K562 (cell line): Measurements from ENCODE around the gene CHMP3. TPM values are rescaled to one million over a fixed set of nuclear protein-coding genes. Genes with fewer than 3 reads are reported as not detected.

Source experiments
- GABPB2 ChIP-seq: fragments of 250-450 bp; sonication (Bioruptor Pico); conservative IDR thresholded peaks from 2 replicates; pipeline ENCODE4 v1.5.1; 2021; ENCODE audit warnings: mild to moderate bottlenecking
- HMG20A ChIP-seq: fragments of 450-650 bp; formaldehyde crosslinking; conservative IDR thresholded peaks from 2 replicates; pipeline ENCODE4 v1.4.0; 2020; ENCODE audit warnings: mild to moderate bottlenecking, mixed read lengths
- MAZ ChIP-seq, 2 experiments: fragments of 450-650 bp in 1 of 2; sonication (generic) in 1 of 2; formaldehyde crosslinking; IDR thresholded peaks in 1 of 2; conservative IDR thresholded peaks in 1 of 2; 2 replicates each; pipeline versions ENCODE4 v1.4.0 to v1.5.0; 2020; ENCODE audit warnings: mild to moderate bottlenecking in 1 of 2, missing genetic modification reagents in 1 of 2
- MGA ChIP-seq: fragments of 450-650 bp; IDR thresholded peaks from 2 replicates; pipeline ENCODE4 v1.6.1; 2016; ENCODE audit warnings: mild to moderate bottlenecking, moderate library complexity
- MNT ChIP-seq, 2 experiments: fragments of 450-650 bp; conservative IDR thresholded peaks; 2 replicates each; pipeline ENCODE4 v1.6.1; 2017; ENCODE audit warnings: mild to moderate bottlenecking in 2 of 2, moderate library complexity in 2 of 2
- NFIC ChIP-seq: fragments of 450-650 bp; IDR thresholded peaks from 2 replicates; pipeline ENCODE4 v1.6.1; 2017; ENCODE audit warnings: mild to moderate bottlenecking, inconsistent platforms
- POLR3A ChIP-seq: IDR thresholded peaks from 2 replicates; pipeline ENCODE4 v1.6.1; 2011; ENCODE audit warnings: borderline replicate concordance, mild to moderate bottlenecking, moderate library complexity; ENCODE audit not compliant: insufficient read length, insufficient read depth; ENCODE audit errors: extremely low read depth
- SAFB2 ChIP-seq: fragments of 200-400 bp; formaldehyde crosslinking; IDR thresholded peaks from 2 replicates; pipeline ENCODE4 v1.6.1; 2018; ENCODE audit warnings: borderline replicate concordance, low read length, low read depth, moderate library complexity; ENCODE audit not compliant: severe bottlenecking
- ZC3H11A ChIP-seq: IDR thresholded peaks from 2 replicates; pipeline ENCODE4 v1.6.1; 2012; ENCODE audit warnings: low read depth, low read length, improper control_type of control experiment
- ZC3H8 ChIP-seq: fragments of 450-650 bp; IDR thresholded peaks from 2 replicates; pipeline ENCODE4 v1.6.1; 2017
- ZNF395 ChIP-seq: fragments of 200-800 bp; sonication (Bioruptor generic); IDR thresholded peaks from 2 replicates; pipeline ENCODE4 v1.6.1; 2017; ENCODE audit warnings: missing genetic modification characterization, missing compliant biosample characterization
- ZNF444 ChIP-seq: fragments of 250-450 bp; sonication (Bioruptor Pico); IDR thresholded peaks from 2 replicates; pipeline ENCODE4 v1.4.0; 2020; ENCODE audit warnings: mild to moderate bottlenecking, moderate library complexity
- ZNF77 ChIP-seq: fragments of 250-450 bp; sonication (Bioruptor Pico); IDR thresholded peaks from 2 replicates; pipeline ENCODE4 v1.5.0; 2020
- polyA plus RNA-seq, 8 experiments: library from polyadenylated mRNA; depleted of rRNA in 4 of 8; stranded (reverse) in 5 of 8; unstranded in 3 of 8; fragments of >200 nt; fragmentation: Nextera tagmentation in 2 of 8; fragmentation: Illumina TruSeq in 1 of 8; extraction: Ambion mirVana in 2 of 8; extraction: Trizol in 1 of 8; gene quantifications; 2 replicates each; pipeline versions ENCODE4 v1.2.1 to v1.2.3, GENCODE V29; 2011 to 2014; ENCODE audit warnings: inconsistent platforms in 1 of 8, missing spikeins in 1 of 8
- total RNA-seq, 7 experiments: library from RNA; depleted of rRNA in 6 of 7; stranded (reverse); fragments of >200 nt in 6 of 7; fragmentation: Illumina TruSeq in 2 of 7; extraction: Trizol in 2 of 7; gene quantifications; 2 replicates each; pipeline versions ENCODE4 v1.2.1 to v1.2.3, GENCODE V29; 2011 to 2021; ENCODE audit warnings: low replicate concordance in 1 of 7

Gene CHMP3
- total and polyA plus RNA-seq, 9 of the 15 experiments (the other 6 are each of a cell fraction or from before 2014, with no cell fraction given): 20.6 to 52.5 (median 31.7) TPM

- peak; percentile 99 for TF ChIP-seq MGA
- no peak for TF ChIP-seq POLR3A
- 0 out of 2 replicates have a peak, but pooled peaks have one; percentile 13 for TF ChIP-seq ZC3H8
- TF ChIP-seq MAZ (CRISPR knock-in tag; conservative IDR thresholded peaks at IDR 0.05 in 1 of 2, IDR thresholded peaks at IDR 0.05 in 1 of 2): peak; percentile 92 to 95
- TF ChIP-seq NFIC: no peak
- peak; percentile 77 to 80; a peak in 3 of 4 replicates for TF ChIP-seq MNT (conservative IDR thresholded peaks at IDR 0.05)
- no peak for TF ChIP-seq SAFB2
- TF ChIP-seq GABPB2 (CRISPR knock-in tag): 0 out of 2 replicates have a peak, but pooled peaks have one; percentile 50
- no peak for TF ChIP-seq HMG20A (CRISPR knock-in tag)
- no peak for TF ChIP-seq ZC3H11A
- no peak for TF ChIP-seq ZNF444 (CRISPR knock-in tag)
- no peak for TF ChIP-seq ZNF77 (CRISPR knock-in tag)
- TF ChIP-seq ZNF395 (CRISPR knock-in tag): peak; percentile 90
Measured at GRCh38 chr2:86562922-86563649, at the start of gene CHMP3 (continued).
